Activated CD4-positive, alpha-beta T cell treated with anti-CD3 and anti-CD28 coated beads, Interleukin-10, Interleukin-2, amounts not matched to agents 100 ng/mL and 50 ng/mL, durations not matched to agents 16 hours and 8 hours (primary cell): ENCODE data around the gene CXCR3.
A peak's percentile ranks its signal among the peaks of the same experiment; 100 is the strongest.
"Not testable (repeated sequence)": the region's sequence is repeated elsewhere in the genome, so short reads cannot be mapped to it uniquely, and the experiment has no call there.

ENCODE experiments used
- DNase-seq: peaks from one replicate; pipeline ENCODE4 v3.0.0-alpha.2; 2020

CXCR3 gene

DNA sequence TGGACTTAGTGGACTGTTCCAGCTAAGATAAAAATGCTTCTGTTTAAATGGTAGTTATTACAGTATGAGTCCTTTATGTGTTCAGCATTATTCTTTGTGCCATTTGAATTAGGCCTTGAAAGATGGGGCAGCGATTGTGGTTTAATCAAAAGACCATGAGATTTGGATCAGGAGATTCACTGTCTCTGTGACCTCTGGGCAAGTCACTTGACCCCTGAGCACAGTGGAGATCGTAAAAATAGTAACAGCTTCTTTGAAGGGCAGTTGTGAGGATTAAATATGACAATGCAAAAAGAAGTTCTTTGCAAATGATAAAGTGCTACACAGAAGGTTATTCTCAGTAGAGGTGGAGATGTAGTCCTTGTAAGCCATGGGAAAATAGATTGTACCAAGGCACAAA, 10.8 kb downstream of the CXCR3 start:
- DNase-seq: no peak

DNA sequence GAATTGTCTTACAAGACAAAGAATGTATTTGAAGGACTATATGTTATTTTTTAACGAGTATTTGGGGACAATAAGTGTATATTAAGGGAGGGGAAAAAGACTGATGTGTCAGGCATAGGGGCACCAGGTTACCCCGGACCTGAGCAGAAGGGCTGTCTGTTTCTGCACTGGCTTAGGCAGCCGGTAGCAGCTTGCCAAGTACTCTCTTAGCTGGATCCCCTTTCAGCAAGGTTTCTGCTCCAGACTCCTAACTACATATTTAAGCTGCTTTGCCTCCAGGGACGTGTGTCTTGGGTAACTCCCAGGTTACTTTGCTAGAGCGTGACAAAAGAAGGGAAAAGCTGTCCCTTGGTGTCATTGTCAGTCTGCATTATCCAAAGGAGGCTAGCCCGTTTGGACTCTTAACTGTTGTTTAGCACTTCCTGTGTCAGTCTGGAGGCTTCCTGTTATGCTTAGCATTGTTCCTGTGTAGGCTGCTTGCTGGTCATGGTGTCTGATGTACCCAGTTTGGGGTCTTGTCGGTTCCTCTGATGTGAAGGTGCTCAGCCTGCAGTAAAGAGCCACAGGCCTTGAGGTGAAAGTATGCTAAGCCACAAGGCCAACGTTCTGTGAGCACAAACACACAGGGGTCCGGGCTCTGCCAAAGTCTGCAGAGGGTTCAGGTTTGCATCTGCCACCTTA, 11.6 kb downstream of the CXCR3 start:
- DNase-seq: peak; percentile 21

DNA sequence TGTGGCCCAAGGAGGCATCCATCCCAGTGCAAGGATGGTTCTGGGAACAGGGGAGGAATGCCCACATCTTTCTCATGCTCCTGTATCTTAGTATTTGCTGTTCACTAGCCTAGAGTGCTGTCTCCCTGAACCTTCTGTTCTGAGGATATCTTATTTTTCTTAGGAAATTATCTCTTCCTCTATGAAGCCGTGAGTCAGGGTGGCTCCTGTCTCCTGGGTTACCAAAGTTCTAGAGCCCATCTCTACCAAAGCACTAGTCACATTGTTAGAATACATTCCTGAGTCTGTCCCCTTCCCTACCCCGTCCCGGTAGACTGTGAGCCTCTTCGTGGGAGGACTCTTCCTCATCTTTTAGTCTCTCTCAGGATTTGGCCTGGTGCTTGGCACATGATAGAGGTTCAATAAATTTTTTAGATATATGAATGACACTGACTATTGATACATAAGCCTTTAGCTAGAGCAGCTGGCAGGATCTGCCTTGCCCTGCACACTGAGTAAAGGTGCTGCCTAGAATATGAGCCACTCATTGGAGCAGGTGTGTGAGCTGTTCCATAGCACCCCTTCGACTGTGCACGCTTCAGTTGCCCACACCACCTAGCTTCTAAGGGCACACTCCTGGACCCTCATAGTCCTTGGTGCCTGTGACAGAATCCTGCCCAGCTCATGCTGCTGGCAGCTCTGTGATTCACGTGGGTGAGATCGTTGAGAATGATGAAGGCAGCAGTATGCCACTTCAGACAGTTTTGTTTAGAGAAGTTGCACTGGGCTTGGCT, 13.3 kb downstream of the CXCR3 start:
- DNase-seq: no peak

DNA sequence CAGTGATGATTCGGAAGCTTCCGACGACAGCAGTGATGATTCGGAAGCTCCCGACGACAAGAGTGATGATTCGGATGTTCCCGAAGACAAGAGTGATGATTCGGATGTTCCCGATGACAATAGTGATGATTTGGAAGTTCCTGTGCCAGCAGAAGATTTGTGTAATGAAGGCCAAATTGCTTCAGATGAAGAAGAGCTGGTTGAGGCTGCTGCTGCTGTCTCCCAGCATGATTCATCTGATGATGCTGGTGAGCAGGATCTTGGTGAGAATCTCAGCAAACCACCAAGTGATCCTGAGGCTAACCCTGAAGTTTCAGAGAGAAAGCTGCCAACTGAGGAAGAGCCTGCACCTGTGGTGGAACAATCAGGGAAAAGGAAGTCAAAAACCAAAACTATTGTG, 14.2 kb downstream of the CXCR3 start:
- DNase-seq: no peak

DNA sequence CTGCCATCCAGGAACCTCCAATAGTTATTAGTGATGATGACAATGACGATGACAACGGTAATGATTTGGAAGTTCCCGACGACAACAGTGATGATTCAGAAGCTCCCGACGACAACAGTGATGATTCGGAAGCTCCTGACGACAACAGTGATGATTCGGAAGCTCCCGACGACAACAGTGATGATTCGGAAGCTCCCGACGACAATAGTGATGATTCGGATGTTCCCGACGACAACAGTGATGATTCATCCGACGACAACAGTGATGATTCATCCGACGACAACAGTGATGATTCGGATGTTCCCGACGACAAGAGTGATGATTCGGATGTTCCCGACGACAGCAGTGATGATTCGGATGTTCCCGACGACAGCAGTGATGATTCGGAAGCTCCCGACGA, 14.7 kb downstream of the CXCR3 start:
- no peak for DNase-seq

DNA sequence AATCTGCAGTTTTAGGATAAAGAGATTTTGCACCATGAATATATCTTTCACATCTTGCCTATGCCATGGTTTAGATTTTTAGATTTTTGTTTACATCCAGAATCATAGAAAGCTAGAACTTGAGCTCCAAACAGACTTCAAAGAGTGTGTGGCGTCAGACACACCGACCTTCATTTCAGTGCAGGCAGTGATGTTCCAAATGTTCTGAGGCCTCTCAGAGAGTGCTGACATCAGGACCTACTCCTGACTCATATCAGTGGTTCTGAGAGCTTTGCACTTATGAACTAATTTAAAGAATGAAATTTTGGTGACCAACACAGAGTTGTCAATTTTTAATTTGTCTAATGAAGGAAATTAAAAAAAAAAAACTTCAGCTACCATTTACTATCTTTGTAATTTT, 18.3 kb downstream of the CXCR3 start:
- no peak for DNase-seq

DNA sequence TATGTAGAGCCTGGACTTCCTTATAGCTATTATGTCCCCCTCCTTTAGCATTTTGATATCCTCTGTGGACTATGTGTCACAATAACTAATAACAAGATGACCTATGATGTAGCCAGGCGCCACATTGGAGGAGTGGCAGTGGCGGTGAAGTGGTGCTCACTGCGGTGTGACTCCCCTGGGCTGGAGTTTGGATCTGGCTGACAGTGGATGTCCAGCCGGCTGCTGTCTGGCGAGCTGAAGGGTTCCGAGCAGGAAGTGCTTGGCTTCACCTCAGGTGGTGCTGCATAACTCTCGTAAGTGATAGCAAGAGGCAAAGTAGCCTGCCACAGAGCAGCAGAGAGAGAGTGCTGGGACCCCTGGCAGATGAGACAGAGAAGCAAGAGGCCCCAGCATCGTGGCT, 25.1 kb downstream of the CXCR3 start:
- not testable (repeated sequence) for DNase-seq

DNA sequence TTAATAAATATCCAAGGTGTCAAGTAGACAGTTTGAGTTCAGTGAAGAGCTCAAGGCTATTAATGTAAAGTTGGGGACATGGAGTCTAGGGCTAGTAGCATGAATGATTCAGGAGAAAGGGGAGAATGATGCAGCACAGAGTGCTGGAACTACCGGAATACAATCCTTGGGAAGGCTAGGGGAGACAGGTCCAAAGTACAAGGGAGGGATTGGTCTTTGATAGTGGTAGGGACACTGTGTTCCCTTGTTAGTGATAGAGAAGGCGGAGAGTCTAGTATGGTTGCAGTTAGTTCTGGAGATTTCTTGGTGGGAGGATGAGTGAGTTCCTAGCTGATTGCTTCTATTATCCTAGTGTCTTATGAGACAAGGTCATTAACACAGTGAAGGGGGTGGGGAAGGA, 31.4 kb downstream of the CXCR3 start:
- DNase-seq: no peak

DNA sequence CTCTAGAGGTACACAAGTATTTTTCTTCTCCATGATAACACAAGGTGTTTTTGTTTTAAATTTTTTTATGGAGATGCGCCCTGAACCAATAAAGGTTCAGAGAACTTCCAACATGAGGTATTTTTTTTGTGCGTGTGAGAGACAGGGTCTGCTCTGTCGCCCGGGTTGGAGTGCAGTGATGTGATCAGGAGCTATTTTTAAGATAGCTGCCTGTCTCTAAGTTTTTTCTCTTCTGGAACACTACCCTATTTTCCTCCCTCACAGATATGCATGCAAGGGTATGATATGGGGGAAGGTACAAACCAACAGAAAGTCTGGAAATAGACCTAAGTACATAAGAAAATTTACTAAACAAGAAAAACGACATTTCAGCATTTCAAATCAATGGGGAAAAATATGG, 37.1 kb downstream of the CXCR3 start:
- DNase-seq: no peak

DNA sequence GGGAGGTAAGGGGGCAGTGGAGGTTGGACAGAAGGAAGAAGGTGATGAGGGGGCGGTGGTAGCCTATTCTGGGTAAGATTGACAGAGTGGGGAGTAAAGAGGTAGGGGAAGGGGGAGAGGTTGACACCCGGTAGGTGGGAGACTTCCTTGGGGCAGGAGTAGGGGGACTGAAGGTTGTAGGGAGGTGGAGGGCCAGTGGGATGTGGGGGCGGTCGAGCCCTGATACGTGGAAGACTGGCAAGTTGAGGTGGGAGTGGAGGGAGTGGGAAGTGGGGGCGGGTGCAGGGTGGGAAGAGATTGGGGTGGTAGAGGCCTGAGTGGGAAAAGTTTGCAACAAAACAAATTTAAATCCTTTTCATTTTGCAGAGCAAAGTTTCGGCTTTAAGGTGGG, 38.3 kb downstream of the CXCR3 start:
- DNase-seq: no peak

DNA sequence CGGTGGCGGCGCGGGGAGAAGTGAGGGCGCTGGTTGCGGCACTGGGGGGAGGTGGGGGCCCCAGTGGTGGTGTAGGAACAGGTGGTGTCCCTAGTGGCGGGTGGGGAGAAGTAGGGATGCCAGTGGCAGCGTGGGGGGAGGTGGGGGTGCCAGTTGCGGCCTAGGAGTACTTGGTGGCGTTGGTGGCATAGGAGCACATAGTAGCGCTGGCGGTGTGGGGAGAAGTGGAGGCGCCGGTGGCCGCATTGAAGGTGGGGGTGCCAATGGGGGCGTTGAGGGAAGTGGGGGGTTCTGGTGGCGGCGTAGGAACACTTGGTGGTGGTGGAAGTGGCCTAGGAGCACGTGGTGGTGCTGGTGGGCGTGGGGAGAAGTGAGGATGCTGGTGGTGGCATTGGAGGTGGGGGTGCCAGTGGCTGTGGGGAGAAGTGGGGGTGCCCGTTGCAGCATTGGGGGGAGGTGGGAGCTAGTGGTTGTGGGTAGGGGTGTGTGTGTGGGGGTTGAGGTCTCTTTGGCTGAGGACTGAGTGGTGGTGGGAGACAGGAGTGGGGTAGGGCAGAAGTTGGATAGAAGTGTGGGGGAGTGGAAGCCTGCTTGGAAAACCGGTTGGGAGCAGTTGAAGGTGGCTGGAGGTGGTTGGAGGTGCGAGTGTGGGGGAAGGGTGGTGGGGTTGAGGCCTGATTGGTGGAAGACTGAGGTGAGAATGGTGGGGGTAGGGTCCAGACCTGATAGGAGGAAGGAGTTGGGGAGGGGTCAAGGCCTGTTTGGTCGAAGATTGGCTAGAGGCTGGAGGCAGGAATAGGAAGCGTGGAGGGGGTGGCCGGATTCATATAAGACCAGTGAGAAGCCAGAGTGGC, 38.9 kb downstream of the CXCR3 start:
- no peak for DNase-seq

DNA sequence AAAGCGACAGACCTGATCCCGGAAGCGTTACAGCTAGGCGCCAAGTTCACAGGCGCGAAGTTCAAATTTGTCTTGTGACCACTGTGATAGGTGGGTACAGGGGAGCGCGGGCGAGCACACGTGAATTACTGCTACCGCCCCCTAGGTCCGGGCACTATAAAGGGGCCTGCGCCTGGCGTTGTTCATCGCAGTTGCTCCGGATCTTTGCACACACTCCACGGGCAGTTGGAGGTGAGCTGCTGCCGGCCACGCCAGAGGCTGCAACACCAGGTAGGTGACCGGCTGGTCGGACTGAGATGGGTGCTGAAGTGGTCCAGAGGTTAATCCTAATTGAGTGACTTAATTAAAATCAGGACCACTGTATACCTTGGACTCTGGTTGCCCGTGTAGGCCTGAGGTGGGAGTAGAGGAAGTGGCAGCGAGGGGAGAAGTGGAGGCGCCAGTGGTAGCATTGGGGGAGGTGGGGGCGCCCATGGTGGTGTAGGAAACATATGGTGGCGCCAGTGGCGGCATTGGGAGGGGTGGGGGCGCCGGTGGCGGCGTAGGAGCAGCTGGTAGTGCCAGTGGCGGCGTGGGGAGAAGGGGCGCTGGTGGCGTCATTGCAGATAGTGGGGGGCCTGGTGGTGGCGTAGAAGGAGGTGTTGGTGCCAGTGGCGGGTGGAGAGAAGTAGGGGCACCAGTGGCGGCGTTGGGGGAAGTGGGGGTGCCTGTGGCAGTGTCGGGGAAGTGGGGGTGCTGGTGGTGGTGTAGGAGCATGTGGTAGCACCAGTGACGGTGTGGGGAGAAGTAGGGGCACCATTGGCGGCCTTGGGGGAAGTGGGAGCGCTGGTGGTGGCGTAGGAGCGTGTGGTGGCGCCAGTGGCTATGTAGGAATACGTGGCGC, 39.8 kb downstream of the CXCR3 start, which contains the start of gene GCNA:
GCNA (plus strand) TSS at position 185 of the 883 bp plus-strand sequence. CDS start 2,385 bp downstream, outside the sequence.
- no peak for DNase-seq

DNA sequence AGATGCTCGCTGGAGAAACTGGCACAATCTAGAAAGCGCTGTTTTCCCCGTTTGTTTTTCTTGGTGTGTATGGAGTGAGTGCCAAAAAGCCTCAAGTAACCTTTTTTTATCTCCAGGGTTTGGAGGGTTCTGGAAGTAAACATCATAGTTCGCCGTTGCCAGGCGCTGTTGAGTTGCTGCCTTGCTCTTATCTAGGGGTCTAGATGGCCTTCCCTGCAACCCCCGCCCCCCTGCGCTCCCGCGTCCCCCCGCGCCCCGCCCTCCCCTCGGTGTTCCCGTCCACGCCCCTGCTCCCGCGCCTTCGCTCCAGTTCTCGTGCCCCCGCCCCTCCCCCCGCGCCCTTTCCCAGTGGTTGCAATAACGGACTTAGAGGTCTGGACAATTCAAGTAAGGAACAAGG, 40.6 kb downstream of the CXCR3 start:
- DNase-seq: no peak

DNA sequence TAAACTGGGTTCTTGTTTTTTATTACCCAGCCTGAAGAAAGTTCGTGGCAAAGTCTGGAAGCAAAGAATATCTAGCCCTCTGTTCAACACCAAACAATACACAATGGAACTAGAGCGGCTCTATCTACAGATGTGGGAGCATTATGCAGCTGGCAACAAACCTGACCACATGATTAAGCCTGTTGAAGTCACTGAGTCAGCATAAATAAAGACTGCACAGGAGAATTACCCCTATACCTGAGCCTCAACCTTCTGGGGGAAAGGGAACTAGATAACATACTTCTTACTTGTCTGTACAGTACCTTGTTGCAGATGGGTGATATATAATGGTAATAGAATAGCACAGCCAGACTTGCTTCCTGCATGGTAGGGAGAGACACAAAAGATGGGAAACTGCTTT, 44.7 kb downstream of the CXCR3 start:
- no peak for DNase-seq

DNA sequence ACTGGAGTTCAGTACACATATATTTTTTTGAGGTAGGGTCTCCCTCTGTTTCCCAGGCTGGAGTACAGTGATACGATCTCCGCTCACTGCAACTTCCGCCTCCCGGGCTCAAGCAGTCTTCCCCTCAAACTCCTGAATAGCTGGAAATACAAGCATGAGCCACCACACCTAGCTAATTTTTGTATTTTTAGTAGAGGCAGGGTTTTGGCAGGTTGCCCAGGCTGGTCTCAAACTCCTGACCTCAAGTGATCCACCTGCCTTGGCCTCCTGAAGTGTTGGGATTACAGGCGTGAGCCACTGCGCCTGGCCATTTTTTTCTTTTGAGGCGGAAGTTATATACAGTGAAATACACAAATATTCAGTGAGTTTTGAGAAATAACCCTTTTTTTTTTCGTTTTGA, 46.9 kb downstream of the CXCR3 start:
- DNase-seq: not testable (repeated sequence)
